Natural killer cell treated with Interleukin-12 subunit alpha and Interleukin-12 subunit beta and Interleukin-15 and Interleukin-18, amount 100 ng/mL, for 72 hours (primary cell): ENCODE measurements around the gene PAN3. TPM values are rescaled to one million over a fixed set of nuclear protein-coding genes. Genes with fewer than 3 reads are reported as not detected.

Source experiments
- ATAC-seq, 2 donors: fragments of 150-1000 bp; cut with Tn5 transposase in 1 of 2; sonication (Bioruptor Pico), chemical (Tn5 transposase) in 1 of 2; 2 replicates each; pipeline ENCODE4 v1.10.0; 2021
- DNase-seq: peaks from one replicate; pipeline ENCODE4 v3.0.0; 2022; ENCODE audit warnings: low spot score
- H3K27ac Mint-ChIP-seq, 2 donors: 1 replicate in 1 of 2; 2 replicates in 1 of 2; pipeline ENCODE4 v1.8.0; 2022; ENCODE audit warnings: mixed read lengths in 2 of 2, mild to moderate bottlenecking in 1 of 2, moderate library complexity in 1 of 2
- H3K27me3 Mint-ChIP-seq, 2 donors: 1 replicate in 1 of 2; 2 replicates in 1 of 2; pipeline ENCODE4 v1.8.0; 2022; ENCODE audit warnings: mixed read lengths in 2 of 2
- H3K36me3 Mint-ChIP-seq: one replicate; pipeline ENCODE4 v1.8.0; 2022; ENCODE audit warnings: mixed read lengths
- H3K4me1 Mint-ChIP-seq, 2 donors: 1 replicate in 1 of 2; 2 replicates in 1 of 2; pipeline ENCODE4 v1.8.0; 2022; ENCODE audit warnings: low read depth in 2 of 2, mixed read lengths in 2 of 2, mild to moderate bottlenecking in 1 of 2
- H3K4me3 Mint-ChIP-seq: one replicate; pipeline ENCODE4 v1.8.0; 2022; ENCODE audit warnings: mixed read lengths
- H3K9me3 Mint-ChIP-seq: 2 replicates; pipeline ENCODE4 v1.8.0; 2022; ENCODE audit warnings: mixed read lengths
- total RNA-seq, 2 donors: library from RNA; stranded (reverse); gene quantifications; one replicate each; pipeline ENCODE4 v1.2.3, GENCODE V29; 2022

The PAN3 gene
- total RNA-seq, 2 donors from 2014 or later: 38.5 to 43.2 TPM

DNA sequence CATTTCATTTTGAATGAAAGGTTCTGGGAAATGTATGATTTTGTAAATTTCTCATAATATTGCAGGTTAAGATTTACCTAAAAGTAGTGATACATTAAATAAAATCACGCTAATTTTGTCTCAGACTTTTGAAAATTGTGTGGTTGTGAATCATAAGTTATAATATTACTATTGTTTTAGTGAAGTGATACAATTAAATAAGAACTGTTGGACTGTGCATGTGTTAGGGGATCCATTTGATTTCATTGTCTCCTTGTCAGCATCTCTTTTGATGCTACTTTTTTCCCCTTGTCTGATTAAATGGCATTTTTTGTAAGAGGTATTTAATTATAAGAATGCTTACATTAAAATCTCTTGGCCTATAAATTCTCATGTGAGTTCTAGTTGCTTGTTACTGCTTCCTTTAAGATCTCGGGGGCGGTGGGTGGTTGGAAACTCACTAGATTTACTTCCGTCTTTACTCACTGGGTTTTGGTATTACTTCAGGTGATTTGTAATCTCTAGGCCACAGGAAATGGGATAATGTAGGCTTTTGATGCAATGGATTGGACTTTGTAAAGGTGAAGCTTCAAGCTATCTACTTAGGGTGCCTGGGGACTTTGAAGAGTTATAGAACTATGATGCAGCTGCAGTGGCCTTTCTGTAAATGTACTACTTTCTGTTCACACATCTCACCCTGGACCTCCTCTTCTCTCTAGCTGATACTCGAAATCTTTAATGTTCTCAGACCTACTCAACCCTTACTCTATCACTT lies 66.5 kb downstream of the PAN3 start:
- Mint-ChIP-seq H3K4me3 (no peak overlapping the region), H3K27ac (peak overlapping the region in 1 of 2 donors; percentile 26), H3K9me3 (no peaks in the 10 kb centered on the region), H3K27me3 (no peaks in the 10 kb centered on the region), H3K4me1 (peaks cover 20 to 37% of the 10 kb centered on the region in 2 donors), H3K36me3 (peaks cover 21% of the 10 kb centered on the region)
- DNase-seq (no peak), ATAC-seq (no peak)

DNA sequence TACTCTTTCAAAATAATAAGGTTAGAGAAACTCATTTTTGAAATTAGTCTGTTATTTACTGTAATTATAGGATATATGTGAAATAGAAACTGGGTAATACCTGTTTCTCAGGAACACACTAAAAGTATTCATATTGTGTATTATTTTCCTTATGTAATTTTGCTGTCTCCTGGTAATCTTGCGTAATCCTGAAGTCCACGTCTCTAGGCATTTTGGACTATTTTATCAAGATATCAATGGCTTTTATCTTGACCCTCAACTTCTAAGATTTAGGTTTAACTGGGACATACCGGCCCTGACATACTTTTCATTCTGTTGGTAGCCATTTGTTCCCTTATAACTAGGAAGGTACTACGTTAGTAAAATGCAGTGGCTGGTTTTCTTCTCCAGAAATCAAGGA lies 80.3 kb downstream of the PAN3 start:
- no peaks in the 10 kb centered on the region for H3K27me3 Mint-ChIP-seq
- H3K27ac Mint-ChIP-seq: no peak overlapping the region
- no peaks in the 10 kb centered on the region for H3K36me3 Mint-ChIP-seq
- ATAC-seq: no peak
- H3K9me3 Mint-ChIP-seq: no peaks in the 10 kb centered on the region
- no peak for DNase-seq
- H3K4me3 Mint-ChIP-seq: no peak overlapping the region
- H3K4me1 Mint-ChIP-seq: peaks cover 0 to 3% of the 10 kb centered on the region in 2 donors

DNA sequence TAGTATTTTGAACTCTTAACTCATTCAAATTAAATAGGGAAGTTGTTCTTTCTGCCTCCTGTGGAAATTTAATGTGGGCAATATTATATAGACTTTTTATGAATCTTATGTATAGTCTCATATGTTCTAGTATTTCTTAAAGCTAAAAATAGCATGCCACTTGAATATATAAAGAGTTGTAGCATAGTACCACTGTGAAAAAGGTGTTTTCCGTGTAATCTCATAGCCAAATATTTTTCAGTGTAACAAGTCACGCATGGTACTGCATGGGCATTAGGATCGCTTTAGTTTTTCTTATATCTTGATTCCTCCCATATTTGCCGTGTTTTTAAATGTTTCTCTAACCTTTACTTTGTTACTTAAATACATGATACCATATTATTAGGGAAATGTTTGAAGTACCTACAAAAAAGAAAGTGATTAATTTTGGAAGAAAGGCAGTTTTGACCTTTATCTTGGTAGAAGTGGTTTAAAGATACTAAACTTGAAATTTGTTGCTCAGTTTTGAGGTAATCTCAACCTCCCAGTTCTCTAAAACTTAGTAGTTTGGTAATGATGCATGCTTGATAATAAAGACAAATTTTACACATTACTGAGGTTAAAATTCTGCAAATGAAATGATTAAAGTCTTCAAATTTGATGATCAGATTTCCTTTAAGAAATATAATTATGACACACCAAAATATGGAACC lies 81.2 kb downstream of the PAN3 start:
- Mint-ChIP-seq H3K36me3 (no peaks in the 10 kb centered on the region), H3K9me3 (no peaks in the 10 kb centered on the region), H3K27ac (no peak overlapping the region), H3K4me3 (no peak overlapping the region), H3K27me3 (no peaks in the 10 kb centered on the region), H3K4me1 (peaks cover 0 to 2% of the 10 kb centered on the region in 2 donors)
- no peak for ATAC-seq
- no peak for DNase-seq

- Mint-ChIP-seq H3K4me3 (no peak overlapping the region), H3K4me1 (no peaks in the 10 kb centered on the region), H3K9me3 (no peaks in the 10 kb centered on the region), H3K36me3 (no peaks in the 10 kb centered on the region), H3K27me3 (no peaks in the 10 kb centered on the region), H3K27ac (no peak overlapping the region)
- no peak for DNase-seq
- no peak for ATAC-seq
These were observed 81.8 kb downstream of the PAN3 start for GRCh38 chr13:28220166-28220565.

- Mint-ChIP-seq H3K27ac (peak overlapping the region in 1 of 2 donors; percentile 80), H3K36me3 (no peaks in the 10 kb centered on the region), H3K9me3 (no peaks in the 10 kb centered on the region), H3K27me3 (no peaks in the 10 kb centered on the region), H3K4me3 (no peak overlapping the region), H3K4me1 (peaks cover 6 to 10% of the 10 kb centered on the region in 2 donors)
- ATAC-seq (no peak), DNase-seq (no peak)
These were observed 91.4 kb downstream of the PAN3 start for GRCh38 chr13:28229522-28230411.

GRCh38 chr13:28231642-28232041 lies 93.3 kb downstream of the PAN3 start:
- peaks cover 6 to 10% of the 10 kb centered on the region in 2 donors for H3K4me1 Mint-ChIP-seq
- no peaks in the 10 kb centered on the region for H3K27me3 Mint-ChIP-seq
- H3K9me3 Mint-ChIP-seq: no peaks in the 10 kb centered on the region
- no peak overlapping the region for H3K4me3 Mint-ChIP-seq
- no peak for ATAC-seq
- H3K36me3 Mint-ChIP-seq: no peaks in the 10 kb centered on the region
- DNase-seq: no peak
- no peak overlapping the region for H3K27ac Mint-ChIP-seq

DNA sequence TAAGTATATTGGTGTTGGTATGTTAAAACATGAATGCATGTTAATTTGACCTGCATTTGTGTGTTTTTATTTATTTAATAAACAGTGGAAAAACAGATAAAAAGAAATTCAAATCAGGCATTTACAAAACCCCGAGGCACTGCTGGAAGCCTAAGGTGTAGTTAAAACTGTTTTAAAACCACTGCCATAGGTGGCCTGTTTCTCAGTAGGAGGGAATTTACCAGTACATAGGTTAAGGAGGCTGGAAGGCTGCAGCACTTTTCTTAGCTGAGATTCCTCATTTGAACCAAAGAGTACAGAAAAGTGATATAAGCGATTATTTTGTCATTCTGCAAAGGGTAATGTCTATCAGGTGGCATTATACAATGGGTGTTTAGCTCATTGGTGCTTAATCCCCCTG lies 99.6 kb downstream of the PAN3 start:
- Mint-ChIP-seq H3K9me3 (no peaks in the 10 kb centered on the region), H3K36me3 (no peaks in the 10 kb centered on the region), H3K27ac (no peak overlapping the region), H3K27me3 (no peaks in the 10 kb centered on the region), H3K4me1 (peaks cover 0 to 6% of the 10 kb centered on the region in 2 donors), H3K4me3 (no peak overlapping the region)
- DNase-seq (no peak), ATAC-seq (no peak)

DNA sequence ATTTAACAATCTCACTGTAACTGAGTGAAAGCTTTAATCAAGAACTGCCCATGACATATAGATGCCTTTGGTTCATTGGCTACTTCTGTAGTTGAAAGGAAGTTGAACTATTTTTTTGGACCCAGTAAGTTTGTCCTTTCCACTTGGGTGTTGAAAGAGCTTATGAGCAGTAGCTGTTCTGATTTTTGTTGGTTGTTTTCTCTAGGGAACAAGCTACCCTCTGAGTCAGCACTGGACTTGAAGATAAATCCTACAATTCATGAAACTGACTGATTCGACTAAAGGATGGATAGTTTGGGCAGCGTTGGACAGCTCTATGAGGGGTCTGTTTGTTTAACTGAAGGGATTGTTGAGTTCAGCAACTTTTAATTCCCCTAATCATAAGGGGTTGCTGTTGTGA lies 101.0 kb downstream of the PAN3 start:
- Mint-ChIP-seq H3K27me3 (no peaks in the 10 kb centered on the region), H3K36me3 (no peaks in the 10 kb centered on the region), H3K4me1 (peaks cover 0 to 6% of the 10 kb centered on the region in 2 donors)

DNA sequence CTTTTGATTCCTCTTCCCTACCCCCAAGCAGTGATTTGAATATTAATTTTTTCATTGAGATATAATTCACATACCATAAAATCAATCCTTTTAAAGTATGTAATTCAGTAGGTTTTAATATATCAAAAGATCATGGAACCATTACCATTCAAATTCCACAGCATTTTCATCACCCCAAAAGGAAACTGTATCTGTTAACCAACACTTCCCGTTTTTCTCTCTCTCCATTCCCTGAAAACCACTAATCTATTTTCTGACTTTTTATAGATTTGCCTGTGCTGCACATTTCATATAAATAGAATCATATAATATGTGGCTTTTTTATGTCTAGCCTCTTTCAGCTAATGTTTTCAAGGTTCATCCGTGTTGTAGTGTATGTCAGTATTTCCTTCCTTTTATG lies 107.1 kb downstream of the PAN3 start:
- no peak for ATAC-seq
- Mint-ChIP-seq H3K9me3 (no peaks in the 10 kb centered on the region), H3K4me3 (no peak overlapping the region), H3K4me1 (peaks cover 30 to 34% of the 10 kb centered on the region in 2 donors), H3K36me3 (peaks cover 10% of the 10 kb centered on the region), H3K27ac (peak overlapping the region in 1 of 2 donors; percentile 34), H3K27me3 (no peaks in the 10 kb centered on the region)
- DNase-seq: no peak

More for the DNA sequence above, 101.0 kb downstream of the PAN3 start:
- Mint-ChIP-seq H3K9me3 (no peaks in the 10 kb centered on the region), H3K27ac (no peak overlapping the region), H3K4me3 (no peak overlapping the region)
- DNase-seq (no peak), ATAC-seq (no peak)

GRCh38 chr13:28246891-28247290 lies 108.5 kb downstream of the PAN3 start:
- peaks cover 17% of the 10 kb centered on the region for H3K36me3 Mint-ChIP-seq
- no peaks in the 10 kb centered on the region for H3K27me3 Mint-ChIP-seq
- DNase-seq: no peak
- H3K4me3 Mint-ChIP-seq: no peak overlapping the region
- peak overlapping the region in 1 of 2 donors; percentile 15 for H3K27ac Mint-ChIP-seq
- no peak for ATAC-seq
- H3K4me1 Mint-ChIP-seq: peaks cover 43 to 44% of the 10 kb centered on the region in 2 donors
- no peaks in the 10 kb centered on the region for H3K9me3 Mint-ChIP-seq

DNA sequence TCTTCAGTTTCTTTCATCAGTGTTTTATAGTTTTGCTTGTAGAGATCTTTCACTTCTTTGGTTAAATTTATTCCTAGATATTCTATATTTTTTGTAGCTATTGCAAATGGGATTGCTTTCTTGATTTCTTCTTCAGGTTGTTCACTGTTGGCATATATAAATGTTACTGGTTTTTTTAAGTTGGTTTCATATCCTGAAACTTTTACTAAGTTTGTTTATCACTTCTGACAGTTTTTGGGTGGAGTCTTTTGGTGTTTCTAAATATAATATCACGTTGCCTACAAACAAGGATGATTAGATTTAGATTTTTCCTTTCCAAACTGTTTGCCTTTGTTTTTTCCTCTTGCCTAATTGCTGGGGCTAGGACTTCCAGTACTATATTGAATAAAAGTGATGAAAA lies 109.7 kb downstream of the PAN3 start:
- Mint-ChIP-seq H3K4me3 (no peak overlapping the region), H3K4me1 (peaks cover 42 to 43% of the 10 kb centered on the region in 2 donors), H3K36me3 (peaks cover 17% of the 10 kb centered on the region), H3K27ac (no peak overlapping the region), H3K9me3 (no peaks in the 10 kb centered on the region), H3K27me3 (no peaks in the 10 kb centered on the region)
- DNase-seq: no peak
- no peak for ATAC-seq

- H3K27ac Mint-ChIP-seq: no peak overlapping the region
- no peaks in the 10 kb centered on the region for H3K27me3 Mint-ChIP-seq
- ATAC-seq: no peak
- H3K36me3 Mint-ChIP-seq: peaks cover 23% of the 10 kb centered on the region
- H3K4me1 Mint-ChIP-seq: peaks cover 49 to 53% of the 10 kb centered on the region in 2 donors
- H3K9me3 Mint-ChIP-seq: no peaks in the 10 kb centered on the region
- no peak for DNase-seq
- no peak overlapping the region for H3K4me3 Mint-ChIP-seq
These were observed 112.2 kb downstream of the PAN3 start for GRCh38 chr13:28250542-28250941.

DNA sequence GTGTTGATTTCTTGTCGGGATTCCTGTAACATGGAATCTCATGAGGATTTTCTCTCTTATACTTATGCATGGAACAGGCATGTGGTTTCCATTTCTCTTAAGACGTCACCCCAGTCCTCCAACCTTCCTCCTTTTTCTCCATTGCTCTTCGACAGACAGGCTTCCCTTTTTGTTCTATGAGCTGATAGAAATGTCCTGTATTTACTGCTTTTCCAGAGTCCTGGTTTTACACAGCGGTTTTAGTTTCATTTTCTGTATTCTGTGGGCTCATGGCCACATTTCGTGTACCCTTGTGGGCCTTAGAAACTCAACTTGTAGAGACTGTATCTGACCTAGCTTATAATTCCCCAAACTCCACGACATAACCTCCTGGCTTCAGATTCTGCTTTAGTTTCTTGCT lies 113.1 kb downstream of the PAN3 start:
- no peak for ATAC-seq
- Mint-ChIP-seq H3K4me3 (peak overlapping the region; percentile 35), H3K27ac (peak overlapping the region; percentile 40), H3K36me3 (peaks cover 27% of the 10 kb centered on the region), H3K4me1 (peaks cover 46 to 54% of the 10 kb centered on the region in 2 donors), H3K27me3 (no peaks in the 10 kb centered on the region), H3K9me3 (no peaks in the 10 kb centered on the region)
- DNase-seq: no peak
